Right renal pelvis (tissue), 4 donors: Measurements from ENCODE around the gene GPANK1. TPM values are rescaled to one million over a fixed set of nuclear protein-coding genes. Genes with fewer than 3 reads are reported as not detected.

Experiments
- DNase-seq, 4 donors: peaks; one replicate each; pipeline ENCODE4 v3.0.0-alpha.2; 2013; ENCODE audit warnings: low read depth in 4 of 4, low spot score in 3 of 4, missing footprints in 1 of 4
- polyA plus RNA-seq, 4 donors: library from polyadenylated mRNA; unstranded; fragments of 120-200 nt; gene quantifications; one replicate each; pipeline ENCODE4 v1.2.1, GENCODE V29; 2013; ENCODE audit not compliant: insufficient read length in 4 of 4

The GPANK1 gene
- polyA plus RNA-seq, 4 donors: 25.6 to 28.8 (median 26.0) TPM

GRCh38 chr6:31643818-31644454, 20.9 kb downstream of the GPANK1 start:
- DNase-seq: no peak

GRCh38 chr6:31642798-31643570, 21.8 kb downstream of the GPANK1 start:
- no peak for DNase-seq

- no peak for DNase-seq
Observed at GRCh38 chr6:31641370-31641769, 23.4 kb downstream of the GPANK1 start.

GRCh38 chr6:31640612-31641011, 24.2 kb downstream of the GPANK1 start:
- no peak for DNase-seq

GRCh38 chr6:31639449-31639861, 25.3 kb downstream of the GPANK1 start:
- no peak for DNase-seq

GRCh38 chr6:31639043-31639442, 25.8 kb downstream of the GPANK1 start:
- DNase-seq: no peak

- no peak for DNase-seq
Observed at GRCh38 chr6:31636698-31637596, 27.9 kb downstream of the GPANK1 start.

- no peak for DNase-seq
Observed at GRCh38 chr6:31634969-31635575, 29.7 kb downstream of the GPANK1 start.

- DNase-seq: no peak
Observed at GRCh38 chr6:31634131-31634530, 30.7 kb downstream of the GPANK1 start.

GRCh38 chr6:31633447-31633846, 31.4 kb downstream of the GPANK1 start:
- DNase-seq: no peak

- DNase-seq: no peak
Observed at GRCh38 chr6:31632279-31632946, 32.4 kb downstream of the GPANK1 start.

GRCh38 chr6:31631681-31632278, 33.0 kb downstream of the GPANK1 start:
- DNase-seq: no peak

GRCh38 chr6:31631209-31631608, 33.6 kb downstream of the GPANK1 start:
- DNase-seq: no peak

- no peak for DNase-seq
Observed at GRCh38 chr6:31630177-31630934, 34.4 kb downstream of the GPANK1 start.

GRCh38 chr6:31629014-31629413, 35.8 kb downstream of the GPANK1 start:
- DNase-seq: no peak

- DNase-seq: no peak
Observed at GRCh38 chr6:31627690-31628287, 37.0 kb downstream of the GPANK1 start.

- no peak for DNase-seq
Observed at GRCh38 chr6:31626952-31627351, 37.8 kb downstream of the GPANK1 start.

GRCh38 chr6:31624070-31624469, 40.7 kb downstream of the GPANK1 start:
- no peak for DNase-seq

GRCh38 chr6:31622684-31623091, 42.1 kb downstream of the GPANK1 start:
- DNase-seq: no peak
